ENCODE measurements around the gene KMT2C.
"Not testable (repeated sequence)": the region's sequence is repeated elsewhere in the genome, so short reads cannot be mapped to it uniquely, and the experiment has no call there.

KMT2C gene

DNA sequence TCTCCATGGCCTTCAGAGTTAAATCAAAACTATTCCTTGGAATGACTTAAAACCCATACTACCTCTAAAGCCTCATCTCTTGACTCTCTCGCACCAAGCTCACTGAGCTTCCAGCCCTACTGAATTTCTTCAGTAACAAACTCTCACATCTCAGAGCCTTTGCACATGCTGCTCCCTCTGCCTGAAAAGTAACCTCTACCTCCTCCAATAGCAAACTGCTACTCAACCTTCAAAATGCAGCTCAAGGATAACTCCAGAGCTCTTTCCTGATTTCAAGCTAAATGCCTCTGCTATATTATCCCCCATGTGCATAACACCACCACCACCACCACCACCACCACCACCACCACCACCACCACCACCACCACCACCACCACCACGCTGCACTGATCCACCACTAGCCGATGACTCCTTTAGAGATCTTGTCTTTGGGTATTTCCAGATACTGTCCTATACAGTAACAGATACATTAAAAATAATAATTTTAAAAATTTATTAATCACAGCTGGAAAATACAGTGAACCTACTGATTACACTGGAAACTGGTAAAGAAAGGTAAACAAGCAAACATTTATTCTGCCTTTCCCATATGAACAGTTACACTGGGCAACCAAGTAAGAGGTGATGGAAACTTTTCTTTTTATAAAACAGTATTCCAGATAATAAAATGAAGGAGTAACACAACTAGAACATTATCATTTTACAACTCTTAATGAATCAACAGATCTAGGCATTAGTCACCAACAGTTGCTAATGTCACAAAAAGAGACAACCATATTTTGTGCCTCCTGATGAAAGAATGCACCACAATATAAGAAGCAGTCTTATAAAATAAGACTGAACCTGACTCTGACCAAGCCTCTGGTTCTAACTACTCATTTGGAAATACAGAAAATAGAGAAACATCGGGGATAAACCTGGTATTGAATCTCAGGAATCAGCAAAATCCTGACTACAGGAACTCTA lies 51.3 kb downstream of the KMT2C start:
- H3K4me3 ChIP-seq (ENCODE audit: low read depth, low read length); H3K4me1 ChIP-seq (ENCODE audit: control insufficient read depth, insufficient read depth, low read length); H3K36me3 ChIP-seq (ENCODE audit: control insufficient read depth in 2 of 2, insufficient read depth in 1 of 2, low read length in 2 of 2); H3K27ac ChIP-seq (ENCODE audit: extremely low read depth, low read depth, low read length); H3K9me3 ChIP-seq (ENCODE audit: control insufficient read depth, insufficient read depth, low read depth, low read length); CTCF ChIA-PET: not testable (repeated sequence)
- POLR2A ChIA-PET: interaction anchor here (0.6 kb wide), 1 partner anchor 16 kb away, joined by 3 read pairs; no protein-coding TSS in a partner anchor
- TF ChIP-seq ZNF623 (tag by site-specific recombination; IDR thresholded peaks at IDR 0.05): peak; percentile 73

DNA sequence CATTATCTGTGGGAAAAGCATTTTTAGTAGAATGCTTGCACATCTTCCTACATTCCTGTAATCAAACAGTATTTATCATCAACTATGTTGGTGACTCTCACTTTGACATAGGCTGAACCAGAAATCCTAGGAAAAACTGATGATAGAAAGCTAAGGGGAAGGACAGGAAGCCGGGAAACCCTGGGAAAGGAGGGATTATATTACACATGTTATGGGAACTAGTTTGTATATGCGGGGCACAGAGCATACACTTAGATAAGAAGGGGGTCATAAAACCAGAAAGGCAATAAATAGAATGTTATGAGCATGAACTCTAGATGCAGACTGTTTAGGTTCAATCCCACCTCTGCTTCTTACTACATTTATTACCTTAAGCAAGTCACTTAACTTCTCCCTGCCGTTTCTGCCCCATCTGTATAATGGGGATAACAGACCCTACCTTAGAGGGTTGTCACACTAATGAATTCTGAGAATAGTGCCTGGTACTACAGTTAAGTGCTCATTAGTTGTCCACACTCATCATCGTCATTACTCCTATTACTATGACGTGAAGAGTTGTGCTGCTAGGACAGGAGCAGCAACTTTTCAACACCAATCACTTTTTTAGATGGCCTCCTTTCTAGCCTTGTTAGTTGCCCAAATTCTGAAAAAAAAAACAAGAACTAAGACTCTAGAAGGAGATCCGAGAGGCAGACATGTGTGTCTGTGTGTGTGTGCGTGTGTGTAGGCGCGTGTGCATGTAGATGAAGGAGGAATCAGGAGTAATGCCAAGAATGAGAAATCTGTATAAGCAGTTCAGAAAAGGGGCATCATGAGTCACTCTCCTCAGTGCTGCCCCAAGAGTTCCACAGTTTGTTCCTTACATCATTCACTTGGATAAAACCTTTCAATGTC lies 52.2 kb downstream of the KMT2C start:
- no peaks in the 10 kb centered on the region for H3K9me3 ChIP-seq (ENCODE audit: control insufficient read depth, insufficient read depth, low read depth, low read length)
- ChIA-PET POLR2A (interaction anchor here (0.6 kb wide), 1 partner anchor 17 kb away, joined by 3 read pairs; no protein-coding TSS in a partner anchor), CTCF (interaction anchor here (0.6 kb wide), 1 partner anchor 1408 kb away, joined by 6 read pairs; no protein-coding TSS in a partner anchor)
- 0 out of 2 replicates have a peak, but pooled peaks cover 3% of the 10 kb centered on the region for H3K4me1 ChIP-seq (ENCODE audit: control insufficient read depth, insufficient read depth, low read length)
- no peaks in the 10 kb centered on the region for H3K36me3 ChIP-seq (ENCODE audit: control insufficient read depth in 2 of 2, insufficient read depth in 1 of 2, low read length in 2 of 2)
- H3K27ac ChIP-seq (ENCODE audit: extremely low read depth, low read depth, low read length): no peak overlapping the region
- no peak overlapping the region for H3K4me3 ChIP-seq (ENCODE audit: low read depth, low read length)
- peak; percentile 51 for TF ChIP-seq SETDB1 (IDR thresholded peaks at IDR 0.05; ENCODE audit: insufficient read length, low read length)
- 0 out of 2 replicates have a peak, but pooled peaks have one; percentile 40 for TF ChIP-seq ZBTB1 (tag by site-specific recombination; IDR thresholded peaks at IDR 0.05)
- TF ChIP-seq, protein P1, sequence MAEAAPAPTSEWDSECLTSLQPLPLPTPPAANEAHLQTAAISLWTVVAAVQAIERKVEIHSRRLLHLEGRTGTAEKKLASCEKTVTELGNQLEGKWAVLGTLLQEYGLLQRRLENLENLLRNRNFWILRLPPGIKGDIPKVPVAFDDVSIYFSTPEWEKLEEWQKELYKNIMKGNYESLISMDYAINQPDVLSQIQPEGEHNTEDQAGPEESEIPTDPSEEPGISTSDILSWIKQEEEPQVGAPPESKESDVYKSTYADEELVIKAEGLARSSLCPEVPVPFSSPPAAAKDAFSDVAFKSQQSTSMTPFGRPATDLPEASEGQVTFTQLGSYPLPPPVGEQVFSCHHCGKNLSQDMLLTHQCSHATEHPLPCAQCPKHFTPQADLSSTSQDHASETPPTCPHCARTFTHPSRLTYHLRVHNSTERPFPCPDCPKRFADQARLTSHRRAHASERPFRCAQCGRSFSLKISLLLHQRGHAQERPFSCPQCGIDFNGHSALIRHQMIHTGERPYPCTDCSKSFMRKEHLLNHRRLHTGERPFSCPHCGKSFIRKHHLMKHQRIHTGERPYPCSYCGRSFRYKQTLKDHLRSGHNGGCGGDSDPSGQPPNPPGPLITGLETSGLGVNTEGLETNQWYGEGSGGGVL (tag by site-specific recombination; IDR thresholded peaks at IDR 0.05): no peak
- TF ChIP-seq, protein P2, sequence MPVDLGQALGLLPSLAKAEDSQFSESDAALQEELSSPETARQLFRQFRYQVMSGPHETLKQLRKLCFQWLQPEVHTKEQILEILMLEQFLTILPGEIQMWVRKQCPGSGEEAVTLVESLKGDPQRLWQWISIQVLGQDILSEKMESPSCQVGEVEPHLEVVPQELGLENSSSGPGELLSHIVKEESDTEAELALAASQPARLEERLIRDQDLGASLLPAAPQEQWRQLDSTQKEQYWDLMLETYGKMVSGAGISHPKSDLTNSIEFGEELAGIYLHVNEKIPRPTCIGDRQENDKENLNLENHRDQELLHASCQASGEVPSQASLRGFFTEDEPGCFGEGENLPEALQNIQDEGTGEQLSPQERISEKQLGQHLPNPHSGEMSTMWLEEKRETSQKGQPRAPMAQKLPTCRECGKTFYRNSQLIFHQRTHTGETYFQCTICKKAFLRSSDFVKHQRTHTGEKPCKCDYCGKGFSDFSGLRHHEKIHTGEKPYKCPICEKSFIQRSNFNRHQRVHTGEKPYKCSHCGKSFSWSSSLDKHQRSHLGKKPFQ (tag by site-specific recombination; IDR thresholded peaks at IDR 0.05): peak; percentile 91
- peak; percentile 53 for TF ChIP-seq ZNF600 (tag by site-specific recombination; IDR thresholded peaks at IDR 0.05)
- TF ChIP-seq, protein P3, sequence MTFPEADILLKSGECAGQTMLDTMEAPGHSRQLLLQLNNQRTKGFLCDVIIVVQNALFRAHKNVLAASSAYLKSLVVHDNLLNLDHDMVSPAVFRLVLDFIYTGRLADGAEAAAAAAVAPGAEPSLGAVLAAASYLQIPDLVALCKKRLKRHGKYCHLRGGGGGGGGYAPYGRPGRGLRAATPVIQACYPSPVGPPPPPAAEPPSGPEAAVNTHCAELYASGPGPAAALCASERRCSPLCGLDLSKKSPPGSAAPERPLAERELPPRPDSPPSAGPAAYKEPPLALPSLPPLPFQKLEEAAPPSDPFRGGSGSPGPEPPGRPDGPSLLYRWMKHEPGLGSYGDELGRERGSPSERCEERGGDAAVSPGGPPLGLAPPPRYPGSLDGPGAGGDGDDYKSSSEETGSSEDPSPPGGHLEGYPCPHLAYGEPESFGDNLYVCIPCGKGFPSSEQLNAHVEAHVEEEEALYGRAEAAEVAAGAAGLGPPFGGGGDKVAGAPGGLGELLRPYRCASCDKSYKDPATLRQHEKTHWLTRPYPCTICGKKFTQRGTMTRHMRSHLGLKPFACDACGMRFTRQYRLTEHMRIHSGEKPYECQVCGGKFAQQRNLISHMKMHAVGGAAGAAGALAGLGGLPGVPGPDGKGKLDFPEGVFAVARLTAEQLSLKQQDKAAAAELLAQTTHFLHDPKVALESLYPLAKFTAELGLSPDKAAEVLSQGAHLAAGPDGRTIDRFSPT (tag by site-specific recombination; IDR thresholded peaks at IDR 0.05): peak; percentile 61
- TF ChIP-seq SP7 (tag by site-specific recombination; IDR thresholded peaks at IDR 0.05): peak; percentile 58
- TF ChIP-seq, protein P4, sequence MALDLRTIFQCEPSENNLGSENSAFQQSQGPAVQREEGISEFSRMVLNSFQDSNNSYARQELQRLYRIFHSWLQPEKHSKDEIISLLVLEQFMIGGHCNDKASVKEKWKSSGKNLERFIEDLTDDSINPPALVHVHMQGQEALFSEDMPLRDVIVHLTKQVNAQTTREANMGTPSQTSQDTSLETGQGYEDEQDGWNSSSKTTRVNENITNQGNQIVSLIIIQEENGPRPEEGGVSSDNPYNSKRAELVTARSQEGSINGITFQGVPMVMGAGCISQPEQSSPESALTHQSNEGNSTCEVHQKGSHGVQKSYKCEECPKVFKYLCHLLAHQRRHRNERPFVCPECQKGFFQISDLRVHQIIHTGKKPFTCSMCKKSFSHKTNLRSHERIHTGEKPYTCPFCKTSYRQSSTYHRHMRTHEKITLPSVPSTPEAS (tag by site-specific recombination; IDR thresholded peaks at IDR 0.05): peak; percentile 70
- no peak for TF ChIP-seq ZNF658 (tag by site-specific recombination; IDR thresholded peaks at IDR 0.05)
- TF ChIP-seq ZBTB21 (tag by site-specific recombination; IDR thresholded peaks at IDR 0.05): 0 out of 2 replicates have a peak, but pooled peaks have one; percentile 45
- peak; percentile 68 for TF ChIP-seq ZFHX2 (tag by site-specific recombination; conservative IDR thresholded peaks at IDR 0.05)
- TF ChIP-seq ZNF610 (tag by site-specific recombination; IDR thresholded peaks at IDR 0.05; ENCODE audit: borderline replicate concordance): no peak
- TF ChIP-seq ZBTB7A (tag by site-specific recombination; IDR thresholded peaks at IDR 0.05; ENCODE audit: low read depth): no peak
- TF ChIP-seq ZNF121 (tag by site-specific recombination; IDR thresholded peaks at IDR 0.05): peak; percentile 30; the same call in 1 of the 2 replicates
- TF ChIP-seq KLF7 (tag by site-specific recombination; IDR thresholded peaks at IDR 0.05; ENCODE audit: borderline replicate concordance): 0 out of 2 replicates have a peak, but pooled peaks have one; percentile 21
- peak; percentile 84 for TF ChIP-seq ZNF843 (tag by site-specific recombination; IDR thresholded peaks at IDR 0.05)
- TF ChIP-seq OVOL3 (tag by site-specific recombination; IDR thresholded peaks at IDR 0.05): 0 out of 2 replicates have a peak, but pooled peaks have one; percentile 15
- peak; percentile 62 for TF ChIP-seq FEZF1 (tag by site-specific recombination; IDR thresholded peaks at IDR 0.05)
- TF ChIP-seq ATF2 (tag by site-specific recombination; IDR thresholded peaks at IDR 0.05; ENCODE audit: low read depth): 0 out of 2 replicates have a peak, but pooled peaks have one; percentile 3
- TF ChIP-seq ZBTB20 (tag by site-specific recombination; IDR thresholded peaks at IDR 0.05): peak; percentile 89
- peak; percentile 32; the same call in 1 of the 2 replicates for TF ChIP-seq ZBTB8A (tag by site-specific recombination; IDR thresholded peaks at IDR 0.05)
